HEK293 (cell line): ENCODE data around the gene FRMD4A.

Source experiments
- CTCF ChIA-PET: fragments of 350-600 bp; formaldehyde crosslinking; extraction: SDS; loops from one replicate; lab custom pipeline; 2021; ENCODE audit warnings: antibody characterized with exemption; lab: Yijun Ruan, JAX
- POLR2A ChIA-PET: fragments of 300-600 bp; formaldehyde crosslinking; extraction: SDS; loops from one replicate; lab custom pipeline; 2020; ENCODE audit warnings: antibody characterized with exemption, inconsistent platforms; lab: Yijun Ruan, JAX
- H3K27ac ChIP-seq: fragments of 200-500 bp; sonication (Bioruptor generic); 2 replicates; pipeline ENCODE4 v1.5.1; 2014; ENCODE audit warnings: low read depth, low read length, control low read depth, inconsistent platforms; ENCODE audit errors: extremely low read depth
- H3K36me3 ChIP-seq, 2 experiments: fragments of 200-500 bp in 1 of 2; sonication (Bioruptor generic) in 1 of 2; 1 replicate in 1 of 2; 2 replicates in 1 of 2; pipeline ENCODE4 v1.5.1; 2014 to 2017; ENCODE audit warnings: inconsistent platforms in 2 of 2, low read length in 2 of 2; ENCODE audit not compliant: control insufficient read depth in 2 of 2, insufficient read depth in 1 of 2
- H3K4me1 ChIP-seq: fragments of 200-500 bp; sonication (Bioruptor generic); 2 replicates; pipeline ENCODE4 v1.5.1; 2014; ENCODE audit warnings: mild to moderate bottlenecking, low read length, inconsistent platforms; ENCODE audit not compliant: control insufficient read depth, insufficient read depth
- H3K4me3 ChIP-seq: 2 replicates; pipeline ENCODE4 v1.5.1; 2011; ENCODE audit warnings: low read depth, mild to moderate bottlenecking, control low read depth, low read length, moderate library complexity
- H3K9me3 ChIP-seq: fragments of 200-500 bp; sonication (Bioruptor generic); 2 replicates; pipeline ENCODE4 v1.5.1; 2014; ENCODE audit warnings: low read depth, low read length, inconsistent platforms; ENCODE audit not compliant: control insufficient read depth, insufficient read depth
- CTCF ChIP-seq: fragments of 450-650 bp; formaldehyde crosslinking; IDR thresholded peaks from 2 replicates; pipeline ENCODE4 v1.5.1; 2016; ENCODE audit warnings: missing biosample characterization, missing genetic modification characterization
- EGR2 ChIP-seq: fragments of 450-650 bp; formaldehyde crosslinking; IDR thresholded peaks from 2 replicates; pipeline ENCODE4 v1.5.1; 2016; ENCODE audit warnings: low read depth, missing biosample characterization, missing genetic modification characterization
- GLI4 ChIP-seq: fragments of 450-650 bp; formaldehyde crosslinking; IDR thresholded peaks from 2 replicates; pipeline ENCODE4 v1.5.1; 2016; ENCODE audit warnings: missing biosample characterization, missing genetic modification characterization
- KLF9 ChIP-seq: fragments of 450-650 bp; formaldehyde crosslinking; IDR thresholded peaks from 2 replicates; pipeline ENCODE4 v1.5.1; 2016; ENCODE audit warnings: missing biosample characterization, missing genetic modification characterization, low read depth
- SCRT2 ChIP-seq: fragments of 450-650 bp; formaldehyde crosslinking; IDR thresholded peaks from 2 replicates; pipeline ENCODE4 v1.5.1; 2016; ENCODE audit warnings: missing biosample characterization, missing genetic modification characterization
- TRIM28 ChIP-seq: IDR thresholded peaks from 2 replicates; pipeline ENCODE4 v1.6.1; 2011; ENCODE audit warnings: low read length, control low read depth, borderline replicate concordance
- ZBTB10 ChIP-seq: fragments of 450-650 bp; formaldehyde crosslinking; IDR thresholded peaks from 2 replicates; pipeline ENCODE4 v1.5.1; 2016; ENCODE audit warnings: missing biosample characterization, missing genetic modification characterization
- ZBTB48 ChIP-seq: fragments of 450-650 bp; formaldehyde crosslinking; IDR thresholded peaks from 2 replicates; pipeline ENCODE4 v1.5.1; 2016; ENCODE audit warnings: missing biosample characterization, missing genetic modification characterization
- ZFHX2 ChIP-seq: fragments of 450-650 bp; formaldehyde crosslinking; conservative IDR thresholded peaks from 2 replicates; pipeline ENCODE4 v1.5.1; 2016; ENCODE audit warnings: missing biosample characterization, missing genetic modification characterization
- ZIC2 ChIP-seq: fragments of 450-650 bp; formaldehyde crosslinking; IDR thresholded peaks from 2 replicates; pipeline ENCODE4 v1.5.1; 2016; ENCODE audit warnings: missing biosample characterization, missing genetic modification characterization
- ZNF121 ChIP-seq: fragments of 450-650 bp; formaldehyde crosslinking; IDR thresholded peaks from 2 replicates; pipeline ENCODE4 v1.5.1; 2016; ENCODE audit warnings: missing biosample characterization, missing genetic modification characterization
- ZNF155 ChIP-seq: fragments of 450-650 bp; formaldehyde crosslinking; IDR thresholded peaks from 2 replicates; pipeline ENCODE4 v1.5.1; 2016; ENCODE audit warnings: missing biosample characterization, missing genetic modification characterization
- ZNF174 ChIP-seq: fragments of 450-650 bp; formaldehyde crosslinking; IDR thresholded peaks from 2 replicates; pipeline ENCODE4 v1.5.0; 2017; ENCODE audit warnings: missing biosample characterization, mild to moderate bottlenecking, missing genetic modification characterization
- ZNF211 ChIP-seq: fragments of 450-650 bp; formaldehyde crosslinking; IDR thresholded peaks from 2 replicates; pipeline ENCODE4 v1.5.1; 2016; ENCODE audit warnings: low read depth, missing biosample characterization, missing genetic modification characterization
- ZNF266 ChIP-seq: fragments of 450-650 bp; formaldehyde crosslinking; IDR thresholded peaks from 2 replicates; pipeline ENCODE4 v1.5.1; 2016; ENCODE audit warnings: missing biosample characterization, missing genetic modification characterization, low read depth
- ZNF391 ChIP-seq: fragments of 450-650 bp; formaldehyde crosslinking; IDR thresholded peaks from 2 replicates; pipeline ENCODE4 v1.5.1; 2016; ENCODE audit warnings: low read depth, missing biosample characterization, missing genetic modification characterization, borderline replicate concordance
- ZNF473 ChIP-seq: fragments of 450-650 bp; formaldehyde crosslinking; IDR thresholded peaks from 2 replicates; pipeline ENCODE4 v1.5.1; 2017; ENCODE audit warnings: missing biosample characterization, missing genetic modification characterization
- ZNF510 ChIP-seq: fragments of 450-650 bp; formaldehyde crosslinking; IDR thresholded peaks from 2 replicates; pipeline ENCODE4 v1.5.1; 2018; ENCODE audit warnings: mild to moderate bottlenecking, missing genetic modification characterization, missing biosample characterization; ENCODE audit not compliant: insufficient replicate concordance
- ZNF529 ChIP-seq: fragments of 450-650 bp; formaldehyde crosslinking; IDR thresholded peaks from 2 replicates; pipeline ENCODE4 v1.5.1; 2017; ENCODE audit warnings: missing genetic modification characterization, missing biosample characterization; ENCODE audit not compliant: insufficient replicate concordance
- ZNF629 ChIP-seq: fragments of 450-650 bp; formaldehyde crosslinking; IDR thresholded peaks from 2 replicates; pipeline ENCODE4 v1.5.1; 2017; ENCODE audit warnings: missing biosample characterization, missing genetic modification characterization
- ZNF704 ChIP-seq: fragments of 450-650 bp; formaldehyde crosslinking; IDR thresholded peaks from 2 replicates; pipeline ENCODE4 v1.5.1; 2016; ENCODE audit warnings: missing biosample characterization, missing genetic modification characterization
- ZNF76 ChIP-seq: fragments of 450-650 bp; formaldehyde crosslinking; IDR thresholded peaks from 2 replicates; pipeline ENCODE4; 2016; ENCODE audit warnings: low read depth, missing biosample characterization, missing genetic modification characterization, borderline replicate concordance
- ZNF792 ChIP-seq: fragments of 450-650 bp; formaldehyde crosslinking; IDR thresholded peaks from 2 replicates; pipeline ENCODE4 v1.5.1; 2016; ENCODE audit warnings: missing biosample characterization, missing genetic modification characterization
- ZNF843 ChIP-seq: fragments of 450-650 bp; formaldehyde crosslinking; IDR thresholded peaks from 2 replicates; pipeline ENCODE4 v1.5.1; 2016; ENCODE audit warnings: missing biosample characterization, missing genetic modification characterization
- TF ChIP-seq, protein P1 (sequence below): IDR thresholded peaks from 2 replicates; pipeline ENCODE4 v1.6.1; 2011; ENCODE audit warnings: mild to moderate bottlenecking, low read depth, low read length, borderline replicate concordance
- TF ChIP-seq, protein P2 (sequence below): fragments of 450-650 bp; formaldehyde crosslinking; IDR thresholded peaks from 2 replicates; pipeline ENCODE4 v1.5.1; 2016; ENCODE audit warnings: missing biosample characterization, missing genetic modification characterization

Gene FRMD4A

DNA sequence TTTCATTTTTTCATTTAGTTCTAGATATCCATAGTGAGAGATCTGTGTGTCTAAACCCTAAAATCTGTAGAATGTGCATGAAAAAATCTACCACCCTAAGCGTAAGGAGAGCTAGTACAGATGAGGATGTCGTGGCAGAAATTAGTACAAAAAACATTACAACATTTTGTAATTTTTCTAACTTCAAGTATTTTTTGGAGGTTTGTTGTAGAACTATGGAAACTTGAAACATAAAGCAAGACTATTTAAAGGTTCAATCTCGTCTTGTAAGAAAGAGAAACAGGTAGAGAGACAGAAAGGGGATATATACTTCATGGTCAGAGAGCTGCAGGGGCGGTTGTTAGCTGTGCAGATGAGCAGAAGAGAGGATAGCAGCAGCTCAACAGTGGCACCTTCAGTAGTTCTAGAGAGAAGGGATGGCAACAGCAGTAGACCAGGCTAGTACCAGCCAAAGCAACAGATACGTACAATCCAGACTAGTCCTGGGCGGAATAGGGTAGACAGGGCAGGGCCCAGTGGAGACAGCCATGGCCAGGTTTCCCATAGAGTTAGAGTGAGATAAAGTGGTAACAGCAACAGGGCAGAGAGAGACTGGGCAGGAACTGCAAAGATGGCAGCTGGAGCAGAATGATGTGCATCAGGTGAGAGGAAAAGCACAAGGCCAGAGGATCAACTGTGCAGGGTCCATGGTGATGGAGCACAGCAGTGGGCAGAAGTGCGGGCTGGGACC, 145.2 kb downstream of the FRMD4A start:
- H3K4me3 ChIP-seq = no peak overlapping the region
- ChIA-PET POLR2A (interaction anchor here (0.7 kb wide), 2 partner anchors 11 to 113 kb away, joined by 3 to 4 read pairs; no protein-coding TSS in a partner anchor), CTCF (interaction anchor here (0.7 to 3.4 kb wide), 5 partner anchors 11 to 413 kb away, joined by 5 to 19 read pairs (median 6); no protein-coding TSS in a partner anchor)
- peak; percentile 91; the same call in 1 of the 2 replicates for TF ChIP-seq TRIM28
- TF ChIP-seq ZNF121 = no peak
- TF ChIP-seq, protein P1, sequence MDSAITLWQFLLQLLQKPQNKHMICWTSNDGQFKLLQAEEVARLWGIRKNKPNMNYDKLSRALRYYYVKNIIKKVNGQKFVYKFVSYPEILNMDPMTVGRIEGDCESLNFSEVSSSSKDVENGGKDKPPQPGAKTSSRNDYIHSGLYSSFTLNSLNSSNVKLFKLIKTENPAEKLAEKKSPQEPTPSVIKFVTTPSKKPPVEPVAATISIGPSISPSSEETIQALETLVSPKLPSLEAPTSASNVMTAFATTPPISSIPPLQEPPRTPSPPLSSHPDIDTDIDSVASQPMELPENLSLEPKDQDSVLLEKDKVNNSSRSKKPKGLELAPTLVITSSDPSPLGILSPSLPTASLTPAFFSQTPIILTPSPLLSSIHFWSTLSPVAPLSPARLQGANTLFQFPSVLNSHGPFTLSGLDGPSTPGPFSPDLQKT = peak; percentile 75
- no peak for TF ChIP-seq ZNF473 (tag by site-specific recombination)
- TF ChIP-seq ZNF792 (tag by site-specific recombination) = no peak
- peak; percentile 58; the same call in 1 of the 2 replicates for TF ChIP-seq SCRT2 (tag by site-specific recombination)
- TF ChIP-seq ZNF155 (tag by site-specific recombination) = no peak
- H3K27ac ChIP-seq = no peak overlapping the region
- H3K9me3 ChIP-seq = no peaks in the 10 kb centered on the region
- no peaks in the 10 kb centered on the region for H3K36me3 ChIP-seq
- H3K4me1 ChIP-seq = no peaks in the 10 kb centered on the region

GRCh38 chr10:14184841-14185315, 145.8 kb downstream of the FRMD4A start:
- Histone ChIP-seq H3K27ac (no peak overlapping the region), H3K4me1 (no peaks in the 10 kb centered on the region), H3K9me3 (no peaks in the 10 kb centered on the region), H3K36me3 (no peaks in the 10 kb centered on the region), H3K4me3 (no peak overlapping the region)
- TF ChIP-seq ZNF76 (tag by site-specific recombination) = no peak
- TF ChIP-seq ZNF391 (tag by site-specific recombination) = no peak
- TF ChIP-seq ZNF843 (tag by site-specific recombination) = no peak
- no peak for TF ChIP-seq ZNF704 (tag by site-specific recombination)
- no peak for TF ChIP-seq GLI4 (tag by site-specific recombination)
- TF ChIP-seq EGR2 = no peak
- TF ChIP-seq ZNF510 (tag by site-specific recombination) = no peak
- no peak for TF ChIP-seq ZNF629 (tag by site-specific recombination)
- TF ChIP-seq, protein P2, sequence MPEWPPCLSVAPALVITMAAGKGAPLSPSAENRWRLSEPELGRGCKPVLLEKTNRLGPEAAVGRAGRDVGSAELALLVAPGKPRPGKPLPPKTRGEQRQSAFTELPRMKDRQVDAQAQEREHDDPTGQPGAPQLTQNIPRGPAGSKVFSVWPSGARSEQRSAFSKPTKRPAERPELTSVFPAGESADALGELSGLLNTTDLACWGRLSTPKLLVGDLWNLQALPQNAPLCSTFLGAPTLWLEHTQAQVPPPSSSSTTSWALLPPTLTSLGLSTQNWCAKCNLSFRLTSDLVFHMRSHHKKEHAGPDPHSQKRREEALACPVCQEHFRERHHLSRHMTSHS = no peak
- no peak for TF ChIP-seq ZNF266 (tag by site-specific recombination)
- TF ChIP-seq CTCF = no peak
- no peak for TF ChIP-seq ZNF473 (tag by site-specific recombination)
- TF ChIP-seq ZIC2 (tag by site-specific recombination) = no peak
- TF ChIP-seq ZFHX2 (tag by site-specific recombination) = no peak
- TF ChIP-seq ZNF211 (tag by site-specific recombination) = no peak
- TF ChIP-seq ZBTB48 (tag by site-specific recombination) = no peak
- no peak for TF ChIP-seq ZNF174 (tag by site-specific recombination)
- no peak for TF ChIP-seq KLF9
- no peak for TF ChIP-seq ZNF529 (tag by site-specific recombination)
- TF ChIP-seq ZBTB10 (tag by site-specific recombination) = no peak
- POLR2A ChIA-PET = interaction anchor here (0.7 kb wide), 1 partner anchor 11 kb away, joined by 4 read pairs; no protein-coding TSS in a partner anchor
- CTCF ChIA-PET = interaction anchor here (0.7 to 3.4 kb wide), 4 partner anchors 11 to 412 kb away, joined by 3 to 19 read pairs (median 5); no protein-coding TSS in a partner anchor
